Ovary (tissue), 9 donors: ENCODE data around the gene ST3GAL4. TPM values are rescaled to one million over a fixed set of nuclear protein-coding genes. Genes with fewer than 3 reads are reported as not detected.
A peak's percentile ranks its signal among the peaks of the same experiment; 100 is the strongest.
"Not testable (repeated sequence)": the region's sequence is repeated elsewhere in the genome, so short reads cannot be mapped to it uniquely, and the experiment has no call there.

Source experiments
- DNase-seq, 5 donors: peaks; one replicate each; pipeline ENCODE4 v3.0.0-alpha.2; 2019 to 2020
- H3K27ac ChIP-seq, 2 donors: fragments of 200-600 bp; one replicate each; pipeline versions ENCODE4 v1.5.1 to v1.8.0; 2019 to 2022
- H3K27me3 ChIP-seq: fragments of 200-600 bp; one replicate; pipeline ENCODE4 v1.8.0; 2022
- H3K36me3 ChIP-seq: fragments of 200-600 bp; sonication (generic); one replicate; pipeline ENCODE4 v1.5.1; 2019
- H3K4me1 ChIP-seq: one replicate; pipeline ENCODE4 v1.8.1; 2013; ENCODE audit warnings: mild to moderate bottlenecking, moderate library complexity; ENCODE audit not compliant: insufficient read depth
- H3K4me3 ChIP-seq: fragments of 200-600 bp; sonication (generic); one replicate; pipeline ENCODE4 v1.5.1; 2017
- H3K9me3 ChIP-seq, 2 donors: fragments of 200-600 bp in 1 of 2; sonication (generic) in 1 of 2; one replicate each; pipeline versions ENCODE4 v1.5.1 to v1.8.1; 2013 to 2019; ENCODE audit warnings: mild to moderate bottlenecking in 1 of 2, moderate library complexity in 1 of 2
- EP300 ChIP-seq: sonication (generic); formaldehyde crosslinking; IDR thresholded peaks from one replicate; pipeline ENCODE4 v1.6.1; 2017; ENCODE audit warnings: antibody characterized with exemption
- POLR2A ChIP-seq: fragments of 450-650 bp; IDR thresholded peaks from one replicate; pipeline ENCODE4 v1.6.1; 2017; ENCODE audit warnings: antibody characterized with exemption, mild to moderate bottlenecking, moderate library complexity
- WGBS, 3 donors: extraction: QIAGEN DNeasy Blood & Tissue Kit in 1 of 3; methylation state at CpG; one replicate each; pipeline versions ENCODE4 v1.1.5 to v1.1.7; 2013 to 2017; 5-methylcytosine and 5-hydroxymethylcytosine counted together
- intact Hi-C, 4 donors: fragments of 100-400 bp; cut with DNase I; formaldehyde crosslinking; loops; one replicate each; pipeline versions ENCODE4 v1.11.0 to v1.15.1; 2022 to 2023
- polyA plus RNA-seq, 2 donors: library from polyadenylated mRNA; stranded (reverse); fragments of 200-250 nt in 1 of 2; fragments of 350-450 nt in 1 of 2; fragmentation: Illumina TruSeq in 1 of 2; extraction: RNeasy Lipid Tissue Mini Kit (QIAGEN cat#74804) in 1 of 2; gene quantifications; one replicate each; pipeline ENCODE4 v1.2.3, GENCODE V29; 2013 to 2014
- total RNA-seq, 7 donors: library from RNA; depleted of rRNA in 2 of 7; stranded (reverse); fragments of >200 nt in 2 of 7; fragmentation: NEBNext Ultra II Directional in 3 of 7; extraction: Animal tissue kit (Norgen Biotek cat#: 25700) in 3 of 7; gene quantifications; one replicate each; pipeline versions ENCODE4 v1.1.0 to v1.2.4, GENCODE V29; 2016 to 2023
- TF ChIP-seq, protein P1 (sequence below), 3 donors: fragments of 450-650 bp in 2 of 3; fragments of 200-600 bp in 1 of 3; IDR thresholded peaks; one replicate each; pipeline versions ENCODE4 v1.5.1 to v1.8.0; 2016 to 2022; ENCODE audit warnings: antibody characterized with exemption in 3 of 3, mild to moderate bottlenecking in 1 of 3
- donor health status: DM: no; HTN: no; CAD: no; lungs with moderate emphysema.
- donor health status: DM: no; HTN: no; CAD: no.
- donor health status: Bipolar disorder and iron deficiency.
- donor health status: DM: yes; HTN: yes; CAD: no.
- donor health status: DM: no; HTN: no; CAD: no.
- donor health status: DM: yes; HTN: yes; CAD: no.

The ST3GAL4 gene
- total and polyA plus RNA-seq, 9 donors: 75.8 to 300 (median 120) TPM

DNA sequence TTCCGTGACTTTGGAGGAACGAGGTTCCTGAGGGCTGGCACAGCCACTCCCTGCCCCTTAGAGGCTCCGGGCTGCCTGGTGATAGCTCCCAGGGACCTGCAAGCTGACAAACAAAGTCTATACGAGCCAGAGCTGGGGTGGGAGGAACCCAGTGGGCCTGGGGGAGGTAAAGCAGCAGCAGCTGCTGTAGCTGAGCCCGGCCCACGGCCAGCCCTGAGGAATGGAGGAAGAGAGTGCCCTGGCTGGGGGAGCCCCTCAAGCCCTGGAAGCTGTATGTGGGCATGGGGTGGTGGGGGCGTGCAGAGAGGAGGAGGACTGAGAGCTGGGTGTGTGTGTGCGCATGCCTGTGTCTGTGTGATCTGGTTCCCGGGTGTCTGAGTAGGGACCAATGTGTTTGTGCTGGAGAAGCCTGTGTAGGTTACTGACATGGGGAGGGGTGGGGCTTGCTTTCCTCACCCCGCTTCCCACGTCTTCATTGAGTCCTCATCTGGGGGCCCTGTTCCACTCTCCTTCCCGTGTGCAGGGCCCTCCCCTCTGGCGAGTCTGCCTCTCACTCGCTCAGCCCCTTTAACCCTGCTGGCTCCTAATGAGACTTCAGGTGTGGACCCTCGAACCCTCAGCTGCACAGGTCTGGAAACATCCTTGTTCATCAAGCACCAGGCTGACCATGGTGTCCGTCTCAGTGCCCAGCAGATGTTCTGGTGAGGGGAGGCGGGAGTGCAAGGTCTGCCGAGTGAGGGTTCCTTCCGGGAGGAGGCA lies 10.8 kb downstream of the ST3GAL4 start:
- Histone ChIP-seq H3K27ac (peak overlapping the region; percentile 14 to 16), H3K4me1 (peaks cover 34% of the 10 kb centered on the region)

DNA sequence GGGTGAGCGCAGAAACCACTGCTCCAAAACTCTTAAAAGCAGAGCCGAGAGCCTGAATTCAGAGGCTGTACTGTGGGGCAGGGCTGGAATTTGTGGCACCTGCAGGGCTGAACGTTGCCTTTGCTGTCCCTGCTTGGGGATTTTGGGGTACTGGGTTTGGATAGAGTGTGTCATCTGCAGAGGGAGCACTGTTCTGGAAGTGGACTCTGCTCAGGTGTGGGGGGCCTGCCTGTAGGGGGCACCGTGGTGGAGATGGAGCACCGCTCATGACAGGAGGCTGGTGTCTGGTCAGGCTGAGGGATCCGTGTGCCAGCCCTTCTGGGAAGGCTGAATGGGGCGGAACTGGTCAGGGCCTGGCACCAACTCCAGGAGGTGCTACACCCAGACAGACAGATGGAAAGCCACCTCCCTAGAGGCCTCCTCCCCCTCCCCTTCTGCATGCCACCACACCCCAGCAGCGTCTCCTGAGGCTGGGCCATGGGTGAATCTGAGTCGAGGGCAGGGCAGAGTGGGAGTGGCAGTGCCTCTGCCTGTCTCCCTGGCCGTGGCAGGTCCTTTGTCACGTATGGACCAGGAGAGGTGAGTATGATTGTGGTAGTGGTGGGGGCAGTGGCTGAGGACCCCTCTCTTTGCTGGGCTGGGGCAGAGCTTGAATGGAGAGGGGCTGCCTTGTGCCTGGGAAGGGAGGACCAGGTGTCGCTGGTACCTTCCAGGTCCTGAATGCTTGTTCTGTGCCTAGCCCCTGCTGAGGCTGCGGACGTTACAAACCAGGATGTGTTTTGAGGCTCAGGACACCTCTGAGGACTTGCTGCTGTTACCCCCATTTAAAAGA lies 11.6 kb downstream of the ST3GAL4 start:
- H3K9me3 ChIP-seq, H3K4me3 ChIP-seq, H3K27me3 ChIP-seq, H3K36me3 ChIP-seq, H3K27ac ChIP-seq, intact Hi-C loops: not testable (repeated sequence)
- 67 to 77% (median 70%) methylated on average over 12 to 14 of the region's 14 CpGs for WGBS, 3 donors
- DNase-seq: peak in 3 of 5 donors; percentile 40 to 46 (median 42)
- H3K4me1 ChIP-seq: peaks cover 31% of the 10 kb centered on the region

More for the DNA sequence above, 10.8 kb downstream of the ST3GAL4 start:
- Histone ChIP-seq H3K4me3 (no peak overlapping the region), H3K9me3 (no peaks in the 10 kb centered on the region), H3K27me3 (no peaks in the 10 kb centered on the region), H3K36me3 (no peaks in the 10 kb centered on the region)
- DNase-seq: peak; percentile 52 to 75 (median 60)
- TF ChIP-seq POLR2A (no peak), EP300 (no peak)
- TF ChIP-seq, protein P1, sequence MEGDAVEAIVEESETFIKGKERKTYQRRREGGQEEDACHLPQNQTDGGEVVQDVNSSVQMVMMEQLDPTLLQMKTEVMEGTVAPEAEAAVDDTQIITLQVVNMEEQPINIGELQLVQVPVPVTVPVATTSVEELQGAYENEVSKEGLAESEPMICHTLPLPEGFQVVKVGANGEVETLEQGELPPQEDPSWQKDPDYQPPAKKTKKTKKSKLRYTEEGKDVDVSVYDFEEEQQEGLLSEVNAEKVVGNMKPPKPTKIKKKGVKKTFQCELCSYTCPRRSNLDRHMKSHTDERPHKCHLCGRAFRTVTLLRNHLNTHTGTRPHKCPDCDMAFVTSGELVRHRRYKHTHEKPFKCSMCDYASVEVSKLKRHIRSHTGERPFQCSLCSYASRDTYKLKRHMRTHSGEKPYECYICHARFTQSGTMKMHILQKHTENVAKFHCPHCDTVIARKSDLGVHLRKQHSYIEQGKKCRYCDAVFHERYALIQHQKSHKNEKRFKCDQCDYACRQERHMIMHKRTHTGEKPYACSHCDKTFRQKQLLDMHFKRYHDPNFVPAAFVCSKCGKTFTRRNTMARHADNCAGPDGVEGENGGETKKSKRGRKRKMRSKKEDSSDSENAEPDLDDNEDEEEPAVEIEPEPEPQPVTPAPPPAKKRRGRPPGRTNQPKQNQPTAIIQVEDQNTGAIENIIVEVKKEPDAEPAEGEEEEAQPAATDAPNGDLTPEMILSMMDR (IDR thresholded peaks at IDR 0.05): no peak
- intact Hi-C loops: no loop called here
- WGBS, 3 donors: 21 to 26% (median 23%) methylated on average over 19 of the region's 19 CpGs

DNA sequence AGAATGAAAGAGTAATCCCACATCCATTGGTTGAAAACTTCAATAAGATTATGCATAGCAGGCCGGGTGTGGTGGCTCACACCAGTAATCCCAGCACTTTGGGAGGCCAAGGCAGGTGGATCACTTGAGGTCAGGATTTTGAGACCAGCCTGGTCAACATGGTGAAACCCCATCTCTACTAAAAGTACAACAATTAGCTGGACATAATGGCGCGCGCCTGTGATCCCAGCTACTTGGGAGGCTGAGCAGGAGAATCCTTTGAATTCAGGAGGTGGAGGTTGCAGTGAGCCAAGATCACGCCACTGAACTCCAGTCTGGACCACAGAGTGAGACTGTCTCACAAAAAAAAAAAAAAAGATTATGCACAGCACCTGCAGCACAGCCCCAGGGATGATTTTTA lies 12.3 kb downstream of the ST3GAL4 start:
- H3K36me3 ChIP-seq, H3K27me3 ChIP-seq, H3K9me3 ChIP-seq, H3K4me3 ChIP-seq, intact Hi-C loops, H3K27ac ChIP-seq: not testable (repeated sequence)
- peak in 1 of 5 donors; percentile 12 for DNase-seq
- peaks cover 28% of the 10 kb centered on the region for H3K4me1 ChIP-seq
- WGBS, 3 donors: 93 to 98% (median 94%) methylated on average over 5 of the region's 5 CpGs

DNA sequence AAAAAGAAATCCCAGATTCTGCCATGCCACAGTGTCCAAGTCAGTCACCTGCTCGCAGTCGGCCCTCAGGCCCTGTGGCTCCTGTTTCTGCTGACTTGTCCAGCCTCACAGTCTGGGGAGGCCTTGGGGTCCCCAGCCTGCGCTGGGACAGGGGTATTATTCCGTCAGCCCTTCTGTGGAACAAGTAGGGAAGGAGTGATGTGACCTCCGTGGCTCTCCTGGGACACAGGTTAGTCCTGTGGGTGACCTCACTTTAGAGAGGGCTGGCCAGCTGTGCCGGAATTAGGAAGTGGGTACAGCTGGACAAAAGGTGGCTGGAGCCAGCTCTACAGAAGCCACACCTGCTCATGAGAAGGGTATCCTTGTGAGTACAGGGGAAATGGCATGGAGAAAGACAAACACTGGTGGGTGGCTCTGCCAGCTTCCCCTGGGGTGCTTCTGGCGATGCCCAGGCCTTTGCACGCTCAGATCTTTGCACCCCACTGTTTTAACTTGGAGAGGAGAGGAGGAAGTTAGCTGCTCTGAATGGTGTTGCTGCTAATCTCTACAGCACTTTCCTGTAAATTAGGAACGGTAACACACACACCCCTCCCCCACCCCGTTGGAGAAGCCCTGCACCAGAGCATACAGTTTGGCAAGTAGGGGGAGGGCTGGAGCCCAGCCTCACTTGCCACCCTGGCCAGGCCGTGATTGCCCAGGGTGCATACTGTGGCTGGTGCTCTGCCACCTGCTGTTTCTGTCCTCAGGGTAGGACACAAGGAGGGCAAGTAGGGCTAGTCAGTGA lies 13.0 kb downstream of the ST3GAL4 start:
- 70 to 72% (median 71%) methylated on average over 11 of the region's 11 CpGs for WGBS, 3 donors

DNA sequence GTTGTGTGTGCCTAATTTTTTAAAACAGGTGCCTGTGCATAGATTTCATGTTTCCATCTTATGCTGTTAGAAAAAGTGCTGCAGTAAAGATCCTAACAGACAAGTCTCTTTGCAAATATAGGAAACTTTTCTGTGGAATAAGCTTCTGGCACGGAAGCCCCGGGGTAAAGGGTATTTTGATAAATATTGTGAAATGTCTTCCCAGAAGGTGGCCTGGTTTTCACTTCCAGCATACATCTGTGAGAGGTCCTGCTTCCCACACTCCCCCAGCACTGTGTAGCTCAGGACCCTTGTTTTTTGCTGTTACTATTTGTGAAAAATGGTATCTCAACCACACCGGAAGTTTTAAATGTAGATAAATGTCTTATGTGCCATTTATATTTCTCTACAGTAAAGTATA lies 14.5 kb downstream of the ST3GAL4 start:
- peak in 2 of 5 donors; percentile 9 to 35 for DNase-seq
- H3K9me3 ChIP-seq: no peaks in the 10 kb centered on the region
- intact Hi-C loops: no loop called here
- no peaks in the 10 kb centered on the region for H3K36me3 ChIP-seq
- H3K27ac ChIP-seq: no peak overlapping the region
- no peaks in the 10 kb centered on the region for H3K27me3 ChIP-seq
- no peak overlapping the region for H3K4me3 ChIP-seq
- 28 to 52% (median 32%) methylated on average over 3 of the region's 3 CpGs for WGBS, 3 donors
- H3K4me1 ChIP-seq: peaks cover 31% of the 10 kb centered on the region
- TF ChIP-seq, protein P1 (IDR thresholded peaks at IDR 0.05): no peak
- TF ChIP-seq POLR2A (no peak), EP300 (no peak)

More for the DNA sequence above, 13.0 kb downstream of the ST3GAL4 start:
- peaks cover 28% of the 10 kb centered on the region for H3K4me1 ChIP-seq
- H3K27me3 ChIP-seq, intact Hi-C loops, H3K4me3 ChIP-seq, H3K27ac ChIP-seq, H3K9me3 ChIP-seq, H3K36me3 ChIP-seq: not testable (repeated sequence)
- DNase-seq: peak in 3 of 5 donors; percentile 29 to 45 (median 42)
